MCF 10A (cell line): ENCODE data around the gene GATAD2A. TPM values are rescaled to one million over a fixed set of nuclear protein-coding genes. Genes with fewer than 3 reads are reported as not detected.

Experiments used
- BruUV-seq: library from RNA; stranded (reverse); fragments of 400-500 nt; replicated peaks from 2 replicates; lab custom pipeline; 2021; lab: Mats Ljungman, UMichigan
- CTCF ChIA-PET: fragments of 300-600 bp; sonication (Branson Sonifier 250); formaldehyde crosslinking; extraction: SDS; loops from one replicate; lab custom pipeline; 2021; ENCODE audit warnings: antibody characterized with exemption, inconsistent platforms; lab: Yijun Ruan, JAX
- POLR2A ChIA-PET: fragments of 300-600, 350-650 bp; sonication (Branson Sonifier 250); formaldehyde crosslinking; extraction: SDS; loops from one replicate; lab custom pipeline; 2020; ENCODE audit warnings: antibody characterized with exemption, inconsistent platforms; lab: Yijun Ruan, JAX
- DNase-seq: peaks from one replicate; pipeline ENCODE4 v3.0.0-alpha.2; 2018; ENCODE audit not compliant: unreplicated experiment
- H3K27ac Mint-ChIP-seq: one replicate; pipeline ENCODE4 v1.8.0; 2022; ENCODE audit warnings: mild to moderate bottlenecking, low read depth, mixed read lengths; ENCODE audit not compliant: unreplicated experiment
- H3K27me3 Mint-ChIP-seq: one replicate; pipeline ENCODE4 v1.8.0; 2022; ENCODE audit warnings: mixed read lengths; ENCODE audit not compliant: insufficient read depth, unreplicated experiment
- H3K36me3 Mint-ChIP-seq: one replicate; pipeline ENCODE4 v1.8.0; 2022; ENCODE audit warnings: mild to moderate bottlenecking, moderate library complexity, mixed read lengths; ENCODE audit not compliant: insufficient read depth, unreplicated experiment
- H3K4me1 Mint-ChIP-seq: one replicate; pipeline ENCODE4 v1.8.0; 2022; ENCODE audit warnings: mixed read lengths; ENCODE audit not compliant: insufficient read depth, unreplicated experiment
- H3K4me3 Mint-ChIP-seq: one replicate; pipeline ENCODE4 v1.8.0; 2022; ENCODE audit warnings: mild to moderate bottlenecking, moderate library complexity, mixed read lengths; ENCODE audit not compliant: unreplicated experiment
- H3K9me3 Mint-ChIP-seq: one replicate; pipeline ENCODE4 v1.8.0; 2022; ENCODE audit warnings: mixed read lengths; ENCODE audit not compliant: unreplicated experiment
- intact Hi-C: fragments of 100-400 bp; cut with micrococcal nuclease; formaldehyde crosslinking; loops from 2 replicates; pipeline ENCODE4 v1.14.1; 2022
- total RNA-seq: library from RNA; stranded (reverse); gene quantifications from 2 replicates; pipeline ENCODE4 v1.2.3, GENCODE V29; 2022
- TF ChIP-seq, protein P1 (sequence below): fragments of 200-600 bp; IDR thresholded peaks from one replicate; pipeline ENCODE4 v1.8.0; 2022; ENCODE audit warnings: antibody characterized with exemption, mild to moderate bottlenecking; ENCODE audit not compliant: unreplicated experiment

The GATAD2A gene
- total RNA-seq, 1 experiment from 2014 or later = 91.5 TPM

- POLR2A ChIA-PET = interaction anchor here (0.6 kb wide), 1 partner anchor 15 kb away, joined by 3 read pairs; no protein-coding TSS in a partner anchor
- TF ChIP-seq, protein P1, sequence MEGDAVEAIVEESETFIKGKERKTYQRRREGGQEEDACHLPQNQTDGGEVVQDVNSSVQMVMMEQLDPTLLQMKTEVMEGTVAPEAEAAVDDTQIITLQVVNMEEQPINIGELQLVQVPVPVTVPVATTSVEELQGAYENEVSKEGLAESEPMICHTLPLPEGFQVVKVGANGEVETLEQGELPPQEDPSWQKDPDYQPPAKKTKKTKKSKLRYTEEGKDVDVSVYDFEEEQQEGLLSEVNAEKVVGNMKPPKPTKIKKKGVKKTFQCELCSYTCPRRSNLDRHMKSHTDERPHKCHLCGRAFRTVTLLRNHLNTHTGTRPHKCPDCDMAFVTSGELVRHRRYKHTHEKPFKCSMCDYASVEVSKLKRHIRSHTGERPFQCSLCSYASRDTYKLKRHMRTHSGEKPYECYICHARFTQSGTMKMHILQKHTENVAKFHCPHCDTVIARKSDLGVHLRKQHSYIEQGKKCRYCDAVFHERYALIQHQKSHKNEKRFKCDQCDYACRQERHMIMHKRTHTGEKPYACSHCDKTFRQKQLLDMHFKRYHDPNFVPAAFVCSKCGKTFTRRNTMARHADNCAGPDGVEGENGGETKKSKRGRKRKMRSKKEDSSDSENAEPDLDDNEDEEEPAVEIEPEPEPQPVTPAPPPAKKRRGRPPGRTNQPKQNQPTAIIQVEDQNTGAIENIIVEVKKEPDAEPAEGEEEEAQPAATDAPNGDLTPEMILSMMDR = no peak
- Mint-ChIP-seq H3K4me1 (peaks cover 13% of the 10 kb centered on the region), H3K27ac (no peak overlapping the region), H3K27me3 (no peaks in the 10 kb centered on the region), H3K9me3 (no peaks in the 10 kb centered on the region), H3K36me3 (peaks cover 7% of the 10 kb centered on the region), H3K4me3 (no peak overlapping the region)
- intact Hi-C loops = no loop called here
- no peak for DNase-seq
- BruUV-seq = no TSS peak
- CTCF ChIA-PET = interaction anchor here (0.8 to 2.9 kb wide), 6 partner anchors 10 to 72 kb away, joined by 3 to 14 read pairs (median 4); partner anchors contain the start of gene GATAD2A
Observed at GRCh38 chr19:19417046-19417445, 11.6 kb downstream of the GATAD2A start.

DNA sequence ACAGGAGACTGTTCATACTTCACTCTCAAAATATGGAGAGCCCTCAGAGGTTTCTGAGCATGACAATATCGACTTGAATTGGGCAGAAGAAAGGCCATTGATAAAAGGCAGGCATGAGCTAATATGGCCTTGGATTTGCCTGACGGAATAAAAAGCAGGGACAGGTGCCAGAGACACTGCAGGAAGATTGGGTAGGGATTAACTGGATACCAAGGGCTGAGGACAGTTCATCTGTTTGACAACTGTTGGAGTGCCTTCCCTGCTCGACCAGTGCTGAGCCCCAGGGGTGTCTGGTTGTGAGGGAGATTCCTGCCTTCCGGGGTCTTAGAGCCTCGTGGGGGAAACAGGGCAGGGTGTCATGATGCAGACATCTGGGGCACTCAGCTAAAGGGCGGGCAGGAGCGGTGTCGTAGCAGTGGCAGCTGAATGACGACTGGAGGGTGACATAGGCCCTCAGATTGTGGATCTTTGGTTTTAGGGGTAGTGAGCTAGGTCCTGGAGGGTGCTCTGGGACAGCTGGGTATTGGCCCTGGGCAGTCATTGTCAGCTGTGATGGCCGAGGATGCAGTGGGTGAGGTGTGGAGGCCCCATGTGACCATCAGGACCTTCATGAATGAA is 12.3 kb downstream of the GATAD2A start:
- H3K36me3 Mint-ChIP-seq = peaks cover 7% of the 10 kb centered on the region
- no peak for DNase-seq
- POLR2A ChIA-PET = no interaction called here
- no TSS peak for BruUV-seq
- peaks cover 13% of the 10 kb centered on the region for H3K4me1 Mint-ChIP-seq
- TF ChIP-seq, protein P1 = no peak
- H3K27me3 Mint-ChIP-seq = no peaks in the 10 kb centered on the region
- intact Hi-C loops = no loop called here
- CTCF ChIA-PET = interaction anchor here (0.8 to 2.9 kb wide), 7 partner anchors 11 to 73 kb away, joined by 3 to 14 read pairs (median 4); partner anchors contain the start of gene GATAD2A
- no peak overlapping the region for H3K27ac Mint-ChIP-seq
- H3K4me3 Mint-ChIP-seq = no peak overlapping the region
- no peaks in the 10 kb centered on the region for H3K9me3 Mint-ChIP-seq

DNA sequence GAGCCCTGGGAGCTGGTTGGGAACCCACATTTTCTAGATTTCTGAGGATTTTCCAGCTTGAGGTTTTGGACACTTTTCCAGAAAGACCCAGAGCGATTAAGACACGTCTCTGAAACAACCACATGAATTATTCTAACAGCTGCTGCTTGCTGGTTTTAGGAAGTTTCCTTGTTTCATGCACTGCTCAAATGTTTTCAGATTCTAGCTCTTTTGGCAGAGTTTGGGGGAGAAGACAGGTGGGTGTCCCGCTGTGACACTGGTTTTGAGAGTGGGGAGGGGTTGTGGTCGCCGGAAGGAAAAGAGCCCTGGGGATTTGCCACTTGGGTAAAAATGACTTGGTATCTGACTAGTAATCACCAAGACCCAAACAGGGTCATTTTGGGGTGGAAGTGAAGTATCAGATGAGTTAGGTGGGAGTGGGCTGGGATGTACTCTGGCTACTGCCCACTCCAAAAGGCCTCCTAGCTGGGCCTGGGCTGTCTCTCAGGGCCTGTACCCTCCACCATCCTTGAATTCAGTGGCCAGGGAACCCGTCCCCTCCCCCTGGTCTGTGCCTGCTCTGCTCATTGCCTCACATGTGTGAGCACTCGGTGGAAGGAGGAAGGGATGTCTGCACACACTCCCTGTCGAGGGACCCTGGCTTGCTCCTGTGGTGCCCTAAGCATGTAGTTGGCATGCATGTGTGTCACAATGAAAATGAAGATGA is 13.2 kb downstream of the GATAD2A start:
- BruUV-seq = no TSS peak
- DNase-seq = no peak
- Mint-ChIP-seq H3K36me3 (peaks cover 7% of the 10 kb centered on the region), H3K27me3 (no peaks in the 10 kb centered on the region), H3K4me1 (peaks cover 13% of the 10 kb centered on the region), H3K27ac (no peak overlapping the region), H3K4me3 (no peak overlapping the region), H3K9me3 (no peaks in the 10 kb centered on the region)
- CTCF ChIA-PET = interaction anchor here (0.6 to 2.9 kb wide), 6 partner anchors 12 to 72 kb away, joined by 3 to 14 read pairs (median 3); no protein-coding TSS in a partner anchor
- POLR2A ChIA-PET = no interaction called here
- TF ChIP-seq, protein P1 = no peak
- intact Hi-C loops = no loop called here

GRCh38 chr19:19420570-19421298 is 15.3 kb downstream of the GATAD2A start:
- Mint-ChIP-seq H3K27ac (no peak overlapping the region), H3K36me3 (no peaks in the 10 kb centered on the region), H3K4me1 (peaks cover 13% of the 10 kb centered on the region), H3K27me3 (no peaks in the 10 kb centered on the region), H3K9me3 (no peaks in the 10 kb centered on the region), H3K4me3 (no peak overlapping the region)
- ChIA-PET POLR2A (no interaction called here), CTCF (interaction anchor here (0.8 kb wide), 1 partner anchor 9 kb away, joined by 6 read pairs; no protein-coding TSS in a partner anchor)
- TF ChIP-seq, protein P1 = no peak
- intact Hi-C loops = no loop called here
- no peak for DNase-seq
- no TSS peak for BruUV-seq
